ENCODE data around the gene SAMD4B.

- no peak for TF ChIP-seq CTCF (IDR thresholded peaks at IDR 0.05; ENCODE audit: poor library complexity)
- TF ChIP-seq EZH2 (IDR thresholded peaks at IDR 0.05; ENCODE audit: borderline replicate concordance), result no peak
- no peak for TF ChIP-seq EZH2phosphoT487 (IDR thresholded peaks at IDR 0.05; ENCODE audit: low read depth, severe bottlenecking, unreplicated experiment)
Measured at GRCh38 chr19:39372941-39373340, 30.7 kb downstream of the SAMD4B start.

Data from hepatocyte (in vitro differentiated cells).